ENCODE results near the gene MYO3B. TPM values are rescaled to one million over a fixed set of nuclear protein-coding genes. Genes with fewer than 3 reads are reported as not detected.
A peak's percentile ranks its signal among the peaks of the same experiment; 100 is the strongest.

Gene MYO3B
- total and polyA plus RNA-seq, 2 experiments from 2014 or later = 0.11 TPM; not detected in 1

GRCh38 chr2:170486730-170487129 is 308.8 kb downstream of the MYO3B start:
- Histone ChIP-seq H3K36me3 (ENCODE audit: low read depth) (no peaks in the 10 kb centered on the region), H3K79me2 (ENCODE audit: insufficient read depth) (no peaks in the 10 kb centered on the region), H3K4me3 (no peak overlapping the region), H3F3A (ENCODE audit: insufficient read depth) (no peaks in the 10 kb centered on the region), H3K9ac (no peak overlapping the region), H4K20me1 (ENCODE audit: insufficient read depth) (no peaks in the 10 kb centered on the region), H3K4me2 (ENCODE audit: unreplicated experiment) (no peak overlapping the region), H3K9me3 (ENCODE audit: low read depth) (no peaks in the 10 kb centered on the region), H3K27me3 (replicated peaks; ENCODE audit: insufficient read depth) (no peaks in the 10 kb centered on the region), H2AFZ (no peak overlapping the region), H3K27ac (no peak overlapping the region), H3K4me1 (ENCODE audit: insufficient read depth) (no peaks in the 10 kb centered on the region), H3K9me2 (ENCODE audit: insufficient read depth) (no peaks in the 10 kb centered on the region)
- TF ChIP-seq EZH2phosphoT487 (IDR thresholded peaks at IDR 0.05; ENCODE audit: insufficient read depth, low read depth) (no peak), EZH2 (IDR thresholded peaks at IDR 0.05; ENCODE audit: insufficient read depth, poor library complexity, severe bottlenecking) (no peak)
- 40 to 43% methylated on average over 3 of the region's 3 CpGs for WGBS, 2 experiments (ENCODE audit: low coverage in 1 of 2, low lambda C conversion rate in 2 of 2, missing lambda C conversion rate in 2 of 2)
- in situ Hi-C loops (cut with MboI) = no loop called here
- DNase-seq = no peak

- no peak overlapping the region for H3K4me2 ChIP-seq (ENCODE audit: unreplicated experiment)
- TF ChIP-seq EZH2phosphoT487 (IDR thresholded peaks at IDR 0.05; ENCODE audit: insufficient read depth, low read depth) (no peak), EZH2 (IDR thresholded peaks at IDR 0.05; ENCODE audit: insufficient read depth, poor library complexity, severe bottlenecking) (no peak)
- no peaks in the 10 kb centered on the region for H3K9me2 ChIP-seq (ENCODE audit: insufficient read depth)
- no peaks in the 10 kb centered on the region for H3K36me3 ChIP-seq (ENCODE audit: low read depth)
- H3K4me1 ChIP-seq (ENCODE audit: insufficient read depth) = no peaks in the 10 kb centered on the region
- H3K9me3 ChIP-seq (ENCODE audit: low read depth) = no peaks in the 10 kb centered on the region
- no peak overlapping the region for H3K27ac ChIP-seq
- no peak overlapping the region for H3K4me3 ChIP-seq
- no peak overlapping the region for H2AFZ ChIP-seq
- H3F3A ChIP-seq (ENCODE audit: insufficient read depth) = no peaks in the 10 kb centered on the region
- H4K20me1 ChIP-seq (ENCODE audit: insufficient read depth) = no peaks in the 10 kb centered on the region
- H3K27me3 ChIP-seq (replicated peaks; ENCODE audit: insufficient read depth) = no peaks in the 10 kb centered on the region
- WGBS, 2 experiments (ENCODE audit: low coverage in 1 of 2, low lambda C conversion rate in 2 of 2, missing lambda C conversion rate in 2 of 2) = 4 to 11% methylated on average over 1 of the region's 1 CpG
- no peak for DNase-seq
- H3K9ac ChIP-seq = no peak overlapping the region
- no peaks in the 10 kb centered on the region for H3K79me2 ChIP-seq (ENCODE audit: insufficient read depth)
- in situ Hi-C loops (cut with MboI) = no loop called here
Measured at GRCh38 chr2:170488807-170489206, 310.9 kb downstream of the MYO3B start.

- no peak overlapping the region for H3K9ac ChIP-seq
- whole genome bisulfite sequencing, 2 experiments (ENCODE audit: low coverage in 1 of 2, low lambda C conversion rate in 2 of 2, missing lambda C conversion rate in 2 of 2) = 40 to 56% methylated on average over 3 of the region's 3 CpGs
- H3K27ac ChIP-seq = no peak overlapping the region
- no peak overlapping the region for H3K4me3 ChIP-seq
- no peak for DNase-seq
- TF ChIP-seq EZH2 (IDR thresholded peaks at IDR 0.05; ENCODE audit: insufficient read depth, poor library complexity, severe bottlenecking) = no peak
- no peak for TF ChIP-seq EZH2phosphoT487 (IDR thresholded peaks at IDR 0.05; ENCODE audit: insufficient read depth, low read depth)
- no peaks in the 10 kb centered on the region for H3F3A ChIP-seq (ENCODE audit: insufficient read depth)
- H2AFZ ChIP-seq = no peak overlapping the region
- no peaks in the 10 kb centered on the region for H3K4me1 ChIP-seq (ENCODE audit: insufficient read depth)
- no peak overlapping the region for H3K4me2 ChIP-seq (ENCODE audit: unreplicated experiment)
- in situ Hi-C loops (cut with MboI) = no loop called here
- H3K79me2 ChIP-seq (ENCODE audit: insufficient read depth) = no peaks in the 10 kb centered on the region
- no peaks in the 10 kb centered on the region for H3K9me3 ChIP-seq (ENCODE audit: low read depth)
- no peaks in the 10 kb centered on the region for H4K20me1 ChIP-seq (ENCODE audit: insufficient read depth)
- no peaks in the 10 kb centered on the region for H3K9me2 ChIP-seq (ENCODE audit: insufficient read depth)
- no peaks in the 10 kb centered on the region for H3K36me3 ChIP-seq (ENCODE audit: low read depth)
- no peaks in the 10 kb centered on the region for H3K27me3 ChIP-seq (replicated peaks; ENCODE audit: insufficient read depth)
Measured at GRCh38 chr2:170492010-170492409, 314.1 kb downstream of the MYO3B start.

- H3K4me2 ChIP-seq (ENCODE audit: unreplicated experiment) = no peak overlapping the region
- H3K79me2 ChIP-seq (ENCODE audit: insufficient read depth) = no peaks in the 10 kb centered on the region
- in situ Hi-C loops (cut with MboI) = no loop called here
- H4K20me1 ChIP-seq (ENCODE audit: insufficient read depth) = no peaks in the 10 kb centered on the region
- no peaks in the 10 kb centered on the region for H3K9me2 ChIP-seq (ENCODE audit: insufficient read depth)
- H3K9ac ChIP-seq = no peak overlapping the region
- H3K27ac ChIP-seq = no peak overlapping the region
- no peaks in the 10 kb centered on the region for H3K27me3 ChIP-seq (replicated peaks; ENCODE audit: insufficient read depth)
- DNase-seq = peak; percentile 9
- no peaks in the 10 kb centered on the region for H3K36me3 ChIP-seq (ENCODE audit: low read depth)
- no peaks in the 10 kb centered on the region for H3K4me1 ChIP-seq (ENCODE audit: insufficient read depth)
- no peak overlapping the region for H3K4me3 ChIP-seq
- 61% methylated on average over 4 to 5 of the region's 5 CpGs for WGBS, 2 experiments (ENCODE audit: low coverage in 1 of 2, low lambda C conversion rate in 2 of 2, missing lambda C conversion rate in 2 of 2)
- H3F3A ChIP-seq (ENCODE audit: insufficient read depth) = no peaks in the 10 kb centered on the region
- TF ChIP-seq EZH2phosphoT487 (IDR thresholded peaks at IDR 0.05; ENCODE audit: insufficient read depth, low read depth) (no peak), EZH2 (IDR thresholded peaks at IDR 0.05; ENCODE audit: insufficient read depth, poor library complexity, severe bottlenecking) (no peak)
- H2AFZ ChIP-seq = no peak overlapping the region
- H3K9me3 ChIP-seq (ENCODE audit: low read depth) = no peaks in the 10 kb centered on the region
Measured at GRCh38 chr2:170493426-170494097, 315.6 kb downstream of the MYO3B start.

All from GM23248 (cell line).